ENCODE data around the gene MXD4.

GRCh38 chr4:2269206-2269531, 7.3 kb upstream of the MXD4 start:
- TF ChIP-seq CTCF (IDR thresholded peaks at IDR 0.05) (no peak), FOXM1 (IDR thresholded peaks at IDR 0.05; ENCODE audit: low read depth) (no peak), FOSL2 (IDR thresholded peaks at IDR 0.05; ENCODE audit: borderline replicate concordance, low read depth) (no peak), GABPA (IDR thresholded peaks at IDR 0.05; ENCODE audit: low read depth) (no peak), NFIC (IDR thresholded peaks at IDR 0.05; ENCODE audit: borderline replicate concordance) (no peak), MAX (IDR thresholded peaks at IDR 0.05; ENCODE audit: low read depth) (no peak), EZH2phosphoT487 (IDR thresholded peaks at IDR 0.05; ENCODE audit: borderline replicate concordance, low read depth) (no peak)

All from SK-N-SH (cell line).